Central memory CD8-positive, alpha-beta T cell (primary cell): Measurements from ENCODE around the gene CPE.

ENCODE experiments used
- ATAC-seq: fragments of 150-1000 bp; cut with Tn5 transposase; replicated peaks from 2 replicates; pipeline ENCODE4 v1.10.0; 2022; ENCODE audit warnings: mild to moderate bottlenecking, moderate FRiP score, moderate number of reproducible peaks; ENCODE audit not compliant: poor library complexity, severe bottlenecking; ENCODE audit errors: extremely low read depth
- DNase-seq, 2 donors: peaks; one replicate each; pipeline ENCODE4 v3.0.0; 2021; ENCODE audit warnings: low spot score in 2 of 2
- H3K27ac Mint-ChIP-seq: one replicate; pipeline ENCODE4 v1.8.0; 2022; ENCODE audit warnings: low read depth, mild to moderate bottlenecking, moderate library complexity, mixed read lengths
- H3K27me3 Mint-ChIP-seq: one replicate; pipeline ENCODE4 v1.8.0; 2022; ENCODE audit warnings: mixed read lengths
- H3K36me3 Mint-ChIP-seq: one replicate; pipeline ENCODE4 v1.8.0; 2022; ENCODE audit warnings: mild to moderate bottlenecking, moderate library complexity, mixed read lengths; ENCODE audit not compliant: insufficient read depth
- H3K4me1 Mint-ChIP-seq: one replicate; pipeline ENCODE4 v1.8.0; 2022; ENCODE audit warnings: mixed read lengths
- H3K4me3 Mint-ChIP-seq: one replicate; pipeline ENCODE4 v1.8.0; 2022; ENCODE audit warnings: mild to moderate bottlenecking, moderate library complexity, mixed read lengths
- H3K9me3 Mint-ChIP-seq: one replicate; pipeline ENCODE4 v1.8.0; 2022; ENCODE audit warnings: mixed read lengths

The CPE gene

GRCh38 chr4:165540206-165540830 is 161.5 kb downstream of the CPE start:
- ATAC-seq, result no peak
- Mint-ChIP-seq H3K27ac (no peak overlapping the region), H3K36me3 (no peaks in the 10 kb centered on the region), H3K27me3 (peaks cover 29% of the 10 kb centered on the region), H3K9me3 (no peaks in the 10 kb centered on the region), H3K4me1 (no peaks in the 10 kb centered on the region), H3K4me3 (no peak overlapping the region)
- no peak for DNase-seq

GRCh38 chr4:165541851-165542459 is 163.1 kb downstream of the CPE start:
- no peaks in the 10 kb centered on the region for H3K9me3 Mint-ChIP-seq

GRCh38 chr4:165542476-165542875 is 163.7 kb downstream of the CPE start:
- Mint-ChIP-seq H3K4me1 (peaks cover 3% of the 10 kb centered on the region), H3K9me3 (no peaks in the 10 kb centered on the region), H3K27ac (no peak overlapping the region), H3K36me3 (no peaks in the 10 kb centered on the region), H3K27me3 (peaks cover 17% of the 10 kb centered on the region), H3K4me3 (no peak overlapping the region)
- ATAC-seq (no peak), DNase-seq (no peak)

More at GRCh38 chr4:165541851-165542459, 163.1 kb downstream of the CPE start:
- Mint-ChIP-seq H3K27me3 (peaks cover 17% of the 10 kb centered on the region), H3K27ac (no peak overlapping the region), H3K36me3 (no peaks in the 10 kb centered on the region), H3K4me3 (no peak overlapping the region), H3K4me1 (no peaks in the 10 kb centered on the region)
- DNase-seq, result no peak
- no peak for ATAC-seq
